VCaP (cell line): ENCODE data around the gene UTP18.
"Not testable (repeated sequence)": the region's sequence is repeated elsewhere in the genome, so short reads cannot be mapped to it uniquely, and the experiment has no call there.

ENCODE experiments used
- H3K27ac ChIP-seq: fragments of 450-650 bp; 2 replicates; pipeline ENCODE4 v1.5.1; 2017
- TF ChIP-seq, protein P1 (sequence below): fragments of 450-650 bp; conservative IDR thresholded peaks from 2 replicates; pipeline ENCODE4 v1.5.1; 2017; ENCODE audit warnings: mild to moderate bottlenecking, moderate library complexity

Gene UTP18

DNA sequence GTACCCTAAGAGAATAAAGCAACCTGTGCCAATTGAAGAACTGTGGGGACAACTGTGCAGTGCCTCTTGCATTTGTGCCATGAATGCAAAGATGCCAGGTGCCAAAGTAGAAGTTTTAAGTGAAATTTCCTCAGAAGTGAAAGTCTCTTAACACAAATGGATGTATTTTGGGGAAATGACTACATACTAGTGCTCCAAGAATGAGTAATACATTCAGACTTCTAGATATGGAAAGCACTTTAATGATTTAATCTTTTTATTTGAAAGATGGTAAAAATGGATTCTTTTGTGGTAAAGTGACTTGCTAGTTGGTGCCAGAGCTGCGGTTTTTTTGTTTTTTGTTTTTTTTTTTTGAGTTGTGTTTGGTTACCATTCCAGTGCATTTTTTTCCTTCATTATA is 15.0 kb downstream of the UTP18 start:
- TF ChIP-seq, protein P1, sequence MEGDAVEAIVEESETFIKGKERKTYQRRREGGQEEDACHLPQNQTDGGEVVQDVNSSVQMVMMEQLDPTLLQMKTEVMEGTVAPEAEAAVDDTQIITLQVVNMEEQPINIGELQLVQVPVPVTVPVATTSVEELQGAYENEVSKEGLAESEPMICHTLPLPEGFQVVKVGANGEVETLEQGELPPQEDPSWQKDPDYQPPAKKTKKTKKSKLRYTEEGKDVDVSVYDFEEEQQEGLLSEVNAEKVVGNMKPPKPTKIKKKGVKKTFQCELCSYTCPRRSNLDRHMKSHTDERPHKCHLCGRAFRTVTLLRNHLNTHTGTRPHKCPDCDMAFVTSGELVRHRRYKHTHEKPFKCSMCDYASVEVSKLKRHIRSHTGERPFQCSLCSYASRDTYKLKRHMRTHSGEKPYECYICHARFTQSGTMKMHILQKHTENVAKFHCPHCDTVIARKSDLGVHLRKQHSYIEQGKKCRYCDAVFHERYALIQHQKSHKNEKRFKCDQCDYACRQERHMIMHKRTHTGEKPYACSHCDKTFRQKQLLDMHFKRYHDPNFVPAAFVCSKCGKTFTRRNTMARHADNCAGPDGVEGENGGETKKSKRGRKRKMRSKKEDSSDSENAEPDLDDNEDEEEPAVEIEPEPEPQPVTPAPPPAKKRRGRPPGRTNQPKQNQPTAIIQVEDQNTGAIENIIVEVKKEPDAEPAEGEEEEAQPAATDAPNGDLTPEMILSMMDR: no peak
- H3K27ac ChIP-seq: no peak overlapping the region

DNA sequence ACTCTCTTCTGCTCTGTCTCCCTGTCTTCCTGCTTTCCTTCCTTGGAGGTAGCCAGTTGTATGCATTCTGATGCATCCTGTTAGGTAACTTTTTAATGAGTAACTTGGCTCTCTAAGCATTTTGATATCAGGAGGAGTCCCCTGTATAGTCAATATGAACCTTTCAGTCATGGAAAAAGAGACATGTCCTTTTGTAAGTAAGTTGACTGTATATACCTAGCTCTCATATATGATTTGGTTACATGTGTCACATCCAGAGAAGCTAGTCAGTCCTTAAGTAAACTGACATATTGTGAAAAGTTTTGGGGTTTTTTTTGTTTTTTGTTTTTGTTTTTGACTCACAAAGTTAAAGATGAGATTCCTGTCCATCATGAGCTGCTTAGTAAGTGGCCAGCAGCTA is 18.8 kb downstream of the UTP18 start:
- TF ChIP-seq, protein P1: no peak

DNA sequence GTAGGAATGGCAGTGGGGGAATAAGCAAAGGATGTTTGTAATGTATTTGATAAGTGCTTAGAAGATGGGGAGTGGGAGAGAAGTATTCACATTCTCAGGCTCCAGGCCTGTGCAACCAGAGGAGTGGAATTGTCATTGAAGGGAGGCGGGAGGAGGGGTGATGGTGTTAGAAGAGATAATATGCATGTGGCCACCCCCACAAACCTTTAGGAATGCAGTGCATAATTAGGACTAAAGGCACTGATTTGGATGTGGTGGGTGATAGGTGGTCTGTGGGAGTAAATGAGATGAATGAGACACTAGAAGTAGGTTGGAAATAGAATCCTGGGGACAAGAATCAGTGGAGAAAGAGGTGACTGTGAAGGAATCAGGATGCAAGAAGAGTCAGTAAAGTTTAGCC is 27.1 kb downstream of the UTP18 start:
- TF ChIP-seq, protein P1: no peak

More for the DNA sequence above, 18.8 kb downstream of the UTP18 start:
- no peak overlapping the region for H3K27ac ChIP-seq

DNA sequence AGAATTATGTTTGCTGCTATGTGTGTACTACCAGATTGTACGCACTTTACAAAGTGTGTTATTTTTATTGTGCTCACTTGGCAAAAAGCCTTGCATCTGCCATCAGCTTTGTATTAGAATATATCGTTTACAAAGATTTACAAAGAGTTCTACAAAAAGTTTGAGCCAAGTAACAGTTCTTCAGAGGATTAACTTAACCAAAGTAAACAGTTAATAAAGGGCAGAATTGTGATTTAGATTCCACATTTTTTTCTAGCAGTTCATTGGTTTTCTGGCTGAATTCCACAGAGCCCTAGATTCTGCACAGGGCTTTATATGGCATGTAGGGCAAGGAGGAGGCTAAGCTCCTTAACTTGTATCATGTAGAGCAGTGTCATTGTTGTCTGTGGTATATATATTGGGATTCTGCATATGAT is 29.4 kb downstream of the UTP18 start:
- TF ChIP-seq, protein P1: no peak
- H3K27ac ChIP-seq: no peak overlapping the region

More for the DNA sequence above, 27.1 kb downstream of the UTP18 start:
- no peak overlapping the region for H3K27ac ChIP-seq

DNA sequence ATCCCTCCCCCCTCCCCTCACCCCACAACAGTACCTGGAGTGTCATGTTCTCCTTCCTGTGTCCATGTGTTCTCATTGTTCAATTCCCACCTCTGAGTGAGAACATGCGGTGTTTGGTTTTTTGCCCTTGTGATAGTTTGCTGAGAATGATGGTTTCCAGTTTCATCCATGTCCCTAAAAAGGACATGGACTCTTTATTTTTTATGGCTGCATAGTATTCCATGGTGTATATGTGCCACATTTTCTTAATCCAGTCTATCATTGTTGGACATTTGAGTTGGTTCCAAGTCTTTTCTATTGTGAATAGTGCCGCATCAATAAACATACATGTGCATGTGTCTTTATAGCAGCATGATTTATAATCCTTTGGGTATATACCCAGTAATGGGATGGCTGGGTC is 34.0 kb downstream of the UTP18 start:
- H3K27ac ChIP-seq: not testable (repeated sequence)

DNA sequence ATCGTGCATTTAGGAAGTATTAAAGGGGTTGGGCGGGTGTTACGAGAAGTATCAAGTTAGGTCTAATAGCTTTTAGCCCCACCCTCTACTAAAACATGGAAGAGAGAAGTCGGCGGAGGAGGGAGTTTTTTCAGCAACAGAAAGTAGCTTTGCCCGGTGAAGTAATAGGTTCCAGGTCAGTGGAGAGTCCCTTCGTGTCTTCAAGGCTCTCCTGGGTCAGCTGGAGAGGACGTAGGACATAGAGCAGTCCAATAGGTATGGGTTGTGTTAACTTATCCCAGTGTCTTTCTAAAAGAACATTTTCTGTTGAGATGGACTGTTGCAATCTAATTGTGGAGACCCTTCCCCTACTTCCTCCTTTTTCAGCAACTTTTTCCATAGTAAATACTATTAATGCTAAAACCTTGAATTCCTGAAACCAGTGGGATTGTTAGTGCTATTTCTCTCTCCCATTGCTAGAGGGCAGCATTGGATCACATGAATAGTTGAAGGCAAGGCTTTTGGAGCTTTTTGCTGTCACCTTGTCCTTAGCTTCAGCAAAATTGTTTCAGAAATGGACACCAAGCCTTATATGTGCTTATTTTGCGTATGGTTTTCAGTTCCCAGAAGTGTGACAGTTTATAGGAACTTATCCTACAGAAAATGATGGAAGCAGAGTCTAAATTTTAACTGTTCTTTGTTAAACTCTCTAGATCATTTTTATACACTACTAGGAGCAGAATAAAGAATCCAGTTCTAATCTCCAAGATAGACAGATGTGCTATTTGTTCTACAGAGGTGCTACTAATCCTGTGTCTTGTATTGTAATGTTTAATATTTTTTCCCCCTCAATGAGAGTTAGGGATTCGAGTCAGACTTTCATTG is 38.4 kb downstream of the UTP18 start:
- no peak overlapping the region for H3K27ac ChIP-seq
- TF ChIP-seq, protein P1: peak; percentile 90

DNA sequence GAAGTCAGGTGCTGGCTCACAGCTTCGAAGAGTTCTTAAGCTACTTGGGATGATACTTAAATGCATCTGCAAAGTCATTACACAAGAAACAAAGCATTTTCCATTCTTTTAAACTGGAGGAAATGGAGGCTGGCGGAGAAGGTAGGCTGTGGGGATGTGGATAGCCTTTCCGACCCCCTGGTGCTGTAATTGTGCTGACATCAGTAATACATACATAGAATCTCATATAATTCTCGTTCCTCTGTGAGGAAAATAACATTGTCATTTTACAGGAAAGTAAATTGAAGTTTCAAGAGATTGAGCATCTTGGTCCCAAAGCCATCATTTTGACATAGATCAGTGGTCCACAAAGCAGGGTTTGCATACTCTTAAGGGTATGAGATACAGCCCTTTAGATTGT is 39.5 kb downstream of the UTP18 start:
- TF ChIP-seq, protein P1: no peak
- H3K27ac ChIP-seq: no peak overlapping the region

DNA sequence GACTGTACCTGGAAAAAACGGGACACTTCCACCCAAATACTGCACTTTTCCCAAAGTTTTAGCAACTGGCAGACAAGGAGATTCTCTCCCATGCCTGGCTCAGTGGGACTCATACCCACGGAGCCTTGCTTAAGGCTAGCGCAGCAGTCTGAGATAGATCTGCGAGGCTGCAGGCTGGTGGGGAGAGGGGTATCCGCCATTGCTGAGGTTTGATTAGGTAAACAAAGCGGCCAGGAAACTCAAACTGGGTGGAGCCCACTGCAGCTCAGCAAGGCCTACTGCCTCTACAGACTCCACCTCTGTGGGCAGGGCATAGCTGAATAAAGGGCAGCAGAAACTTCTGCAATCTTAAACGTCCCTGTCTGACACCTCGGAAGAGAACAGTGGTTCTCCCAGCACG is 44.8 kb downstream of the UTP18 start:
- H3K27ac ChIP-seq: no peak overlapping the region; the same call in 1 of the 2 replicates
- TF ChIP-seq, protein P1: no peak

DNA sequence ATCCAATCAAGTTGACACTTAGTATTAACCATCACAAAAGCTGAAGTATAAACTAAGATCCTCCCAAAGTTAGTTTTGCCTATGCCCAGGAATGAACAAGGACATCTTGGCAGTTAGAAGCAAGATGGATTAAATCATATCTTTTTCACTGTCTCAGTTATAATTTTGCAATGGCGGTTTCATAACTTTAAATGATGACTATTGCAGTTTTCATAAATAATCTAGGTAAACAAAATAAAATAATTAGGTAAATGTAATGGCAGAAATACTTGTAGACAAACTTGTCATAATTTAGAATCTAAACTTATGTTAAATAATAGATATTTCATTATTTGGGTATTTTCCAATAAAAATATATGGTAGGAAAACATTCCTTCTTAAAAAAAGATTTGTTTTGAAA is 51.7 kb downstream of the UTP18 start:
- not testable (repeated sequence) for H3K27ac ChIP-seq
